ENCODE measurements around the gene KIF24. TPM values are rescaled to one million over a fixed set of nuclear protein-coding genes. Genes with fewer than 3 reads are reported as not detected.

Gene KIF24
- total and polyA plus RNA-seq, 2 of the 8 experiments (the other 6 are each of a cell fraction or from before 2014, with no cell fraction given): 2.7 to 3.9 TPM

DNA sequence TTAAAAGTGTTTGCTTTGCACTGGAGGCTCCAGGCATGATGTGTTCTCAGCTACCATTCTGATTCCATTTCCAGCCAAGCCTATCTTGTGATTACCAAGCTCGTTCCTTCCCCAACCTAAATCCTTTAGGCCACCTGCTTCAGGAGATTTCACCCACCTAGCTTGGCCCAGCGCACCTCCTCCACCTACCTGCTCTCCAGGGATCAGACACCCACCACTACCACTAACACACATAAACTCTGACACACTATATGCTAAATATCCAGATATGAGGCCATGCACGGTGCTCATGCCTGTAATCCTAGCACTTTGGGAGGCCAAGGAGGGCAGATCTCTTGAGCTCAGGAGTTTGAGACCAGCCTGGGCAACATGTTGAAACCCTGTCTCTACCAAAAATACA, 45.3 kb upstream of the KIF24 start:
- peaks cover 0 to 6% (median 3%) of the 10 kb centered on the region in 4 experiments; a peak in 3 of 7 replicates for H3K27me3 ChIP-seq (replicated peaks in 1 of 4; ENCODE audit: control insufficient read depth in 3 of 4, extremely low read depth in 1 of 4, insufficient read depth in 3 of 4, low read length in 3 of 4)
- no peak overlapping the region for H3K56ac ChIP-seq (replicated peaks; ENCODE audit: insufficient read length, low read depth, low read length)
- 91% methylated on average over 3 of the region's 3 CpGs; no CpG with 5 or more reads in 1 of the 2 experiments for WGBS, 2 experiments (ENCODE audit: extremely low coverage in 1 of 2, insufficient coverage in 1 of 2, insufficient read length in 1 of 2, insufficient replicate concordance in 2 of 2, low coverage in 1 of 2, low lambda C conversion rate in 2 of 2, missing lambda C conversion rate in 1 of 2)
- no peak overlapping the region; a peak in 1 of 4 replicates for H3K4me2 ChIP-seq (ENCODE audit: insufficient read depth in 1 of 2, low read depth in 2 of 2, low read length in 2 of 2)
- no peak overlapping the region for H2BK12ac ChIP-seq (ENCODE audit: low read depth, low read length)
- H2BK15ac ChIP-seq (ENCODE audit: low read length): 0 out of 2 replicates have a peak overlapping the region, but pooled peaks have one; percentile 61
- no peak overlapping the region for H2AFZ ChIP-seq (ENCODE audit: low read length)
- H2BK5ac ChIP-seq (ENCODE audit: low read depth, low read length): no peak overlapping the region
- no peak overlapping the region for H3K4me3 ChIP-seq (ENCODE audit: extremely low read depth in 1 of 4, insufficient read depth in 2 of 4, low read depth in 3 of 4, low read length in 4 of 4)
- H3K79me1 ChIP-seq (ENCODE audit: low read depth, low read length): no peaks in the 10 kb centered on the region; the same call in 1 of the 2 replicates
- H3K79me2 ChIP-seq (ENCODE audit: control insufficient read depth in 1 of 2, insufficient read depth in 2 of 2, low read length in 2 of 2): no peaks in the 10 kb centered on the region
- no peak overlapping the region for H3K23ac ChIP-seq (ENCODE audit: insufficient read length)
- peaks cover 3 to 4% (median 3%) of the 10 kb centered on the region in 4 experiments; a peak in 6 of 7 replicates for H3K4me1 ChIP-seq (replicated peaks in 1 of 4; ENCODE audit: control insufficient read depth in 3 of 4, insufficient read depth in 4 of 4, low read length in 3 of 4)
- no peak overlapping the region for H4K91ac ChIP-seq (replicated peaks; ENCODE audit: insufficient read length, low read length)
- no peak overlapping the region for H3K18ac ChIP-seq (ENCODE audit: extremely low read depth, low read length)
- H2BK20ac ChIP-seq (ENCODE audit: low read length): no peak overlapping the region
- DNase-seq (ENCODE audit: low read depth in 1 of 2, low spot score in 2 of 2) (no peak), FAIRE-seq (no peak)
- H4K5ac ChIP-seq (ENCODE audit: insufficient read length, low read depth, low read length): no peak overlapping the region
- no peak overlapping the region for H3K27ac ChIP-seq (ENCODE audit: low read depth, low read length)
- CTCF ChIA-PET (ENCODE audit: partially characterized antibody): interaction anchor here (0.9 to 19.4 kb wide), 5 partner anchors 10 to 120 kb away, joined by 3 to 350 read pairs (median 83); no protein-coding TSS in a partner anchor
- H3K23me2 ChIP-seq (ENCODE audit: low read depth, low read length): peaks cover 13% of the 10 kb centered on the region
- POLR2A ChIA-PET (ENCODE audit: partially characterized antibody): interaction anchor here (3.4 kb wide), 1 partner anchor 10 kb away, joined by 18 read pairs; no protein-coding TSS in a partner anchor
- no peak overlapping the region for H3K9ac ChIP-seq (replicated peaks in 1 of 4; ENCODE audit: extremely low read depth in 1 of 4, low read depth in 3 of 4, low read length in 3 of 4)
- H3K9me3 ChIP-seq (ENCODE audit: insufficient read depth in 2 of 2, low read depth in 1 of 2, low read length in 1 of 2): no peaks in the 10 kb centered on the region; a peak in 1 of 4 replicates
- peaks cover 0 to 4% of the 10 kb centered on the region in 2 experiments for H4K20me1 ChIP-seq (replicated peaks in 1 of 2; ENCODE audit: control insufficient read depth in 1 of 2, insufficient read depth in 2 of 2, low read length in 2 of 2)
- H4K8ac ChIP-seq (ENCODE audit: extremely low read depth, insufficient read depth, low read length): no peak overlapping the region
- H3K14ac ChIP-seq (ENCODE audit: insufficient read length): no peak overlapping the region
- H3K4ac ChIP-seq (replicated peaks; ENCODE audit: insufficient read length, low read depth, low read length): no peak overlapping the region
- H3K36me3 ChIP-seq (ENCODE audit: control insufficient read depth in 2 of 4, insufficient read depth in 4 of 4, low read length in 3 of 4): peaks cover 0 to 9% (median 0%) of the 10 kb centered on the region in 4 experiments; a peak in 1 of 8 replicates
- H2BK120ac ChIP-seq (replicated peaks; ENCODE audit: low read depth, low read length): no peak overlapping the region
- peak overlapping the region; percentile 84; the same call in 1 of the 2 replicates for H2AK5ac ChIP-seq (ENCODE audit: low read depth, low read length)

All from H1 (cell line).